ENCODE measurements around the gene GANC.

DNA sequence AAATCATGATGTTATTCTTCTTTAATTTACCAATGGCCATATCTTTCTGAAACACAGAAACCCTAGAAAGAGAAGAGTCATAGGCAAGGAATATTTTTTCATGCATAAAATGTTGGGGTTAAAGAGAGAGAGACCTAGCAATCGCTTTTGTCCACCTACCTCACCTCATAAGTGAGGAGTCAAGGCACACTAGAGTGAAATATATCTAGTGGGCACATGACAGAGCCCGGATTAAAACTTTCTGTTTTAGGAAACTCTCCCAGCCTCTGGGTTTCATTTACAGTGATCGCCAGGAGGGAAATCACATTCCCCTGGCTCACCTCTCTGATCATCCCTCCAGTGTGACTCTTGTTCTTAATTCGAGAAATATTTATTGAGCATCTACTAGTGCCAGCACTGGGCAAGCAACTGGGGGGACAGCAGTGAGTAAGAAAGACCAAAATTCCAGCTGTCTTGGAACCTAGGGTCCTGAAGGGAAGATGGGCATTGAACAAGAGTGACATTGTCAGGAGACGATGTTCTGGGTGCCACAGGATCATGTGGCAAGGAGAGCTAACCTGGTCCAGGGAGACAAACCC, 87.6 kb downstream of the GANC start:
- TF ChIP-seq, protein P1, sequence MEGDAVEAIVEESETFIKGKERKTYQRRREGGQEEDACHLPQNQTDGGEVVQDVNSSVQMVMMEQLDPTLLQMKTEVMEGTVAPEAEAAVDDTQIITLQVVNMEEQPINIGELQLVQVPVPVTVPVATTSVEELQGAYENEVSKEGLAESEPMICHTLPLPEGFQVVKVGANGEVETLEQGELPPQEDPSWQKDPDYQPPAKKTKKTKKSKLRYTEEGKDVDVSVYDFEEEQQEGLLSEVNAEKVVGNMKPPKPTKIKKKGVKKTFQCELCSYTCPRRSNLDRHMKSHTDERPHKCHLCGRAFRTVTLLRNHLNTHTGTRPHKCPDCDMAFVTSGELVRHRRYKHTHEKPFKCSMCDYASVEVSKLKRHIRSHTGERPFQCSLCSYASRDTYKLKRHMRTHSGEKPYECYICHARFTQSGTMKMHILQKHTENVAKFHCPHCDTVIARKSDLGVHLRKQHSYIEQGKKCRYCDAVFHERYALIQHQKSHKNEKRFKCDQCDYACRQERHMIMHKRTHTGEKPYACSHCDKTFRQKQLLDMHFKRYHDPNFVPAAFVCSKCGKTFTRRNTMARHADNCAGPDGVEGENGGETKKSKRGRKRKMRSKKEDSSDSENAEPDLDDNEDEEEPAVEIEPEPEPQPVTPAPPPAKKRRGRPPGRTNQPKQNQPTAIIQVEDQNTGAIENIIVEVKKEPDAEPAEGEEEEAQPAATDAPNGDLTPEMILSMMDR (IDR thresholded peaks at IDR 0.05; ENCODE audit: insufficient read depth, low read depth, low read length) = no peak
- TF ChIP-seq EZH2 (IDR thresholded peaks at IDR 0.05; ENCODE audit: insufficient read depth, low read length) = no peak
